H1 (cell line): ENCODE results near the gene CASKIN2. TPM values are rescaled to one million over a fixed set of nuclear protein-coding genes. Genes with fewer than 3 reads are reported as not detected.

Experiments used
- CTCF ChIA-PET: fragments of 300-600 bp; sonication (Branson Sonifier 250); formaldehyde crosslinking; loops from one replicate; lab custom pipeline; 2021; ENCODE audit not compliant: partially characterized antibody; lab: Charles Lee
- POLR2A ChIA-PET: fragments of 300-600 bp; sonication (Branson Sonifier 250); formaldehyde crosslinking; loops from one replicate; lab custom pipeline; 2021; ENCODE audit warnings: inconsistent platforms; ENCODE audit not compliant: partially characterized antibody; lab: Charles Lee
- DNase-seq, 2 experiments: peaks; one replicate each; pipeline versions ENCODE4 v3.0.0 to v3.0.0-alpha.2; 2010 to 2022; ENCODE audit warnings: low spot score in 2 of 2, low read depth in 1 of 2, mixed read lengths in 1 of 2
- FAIRE-seq: peaks from 2 replicates; lab custom pipeline; 2011; peaks lifted over from hg19 to GRCh38; lab: Jason Lieb, UNC
- H2AFZ ChIP-seq: 2 replicates; pipeline ENCODE4 v1.8.1; 2012; ENCODE audit warnings: low read length, inconsistent platforms
- H2AK5ac ChIP-seq: 2 replicates; pipeline ENCODE4 v1.6.1; 2013; ENCODE audit warnings: low read depth, low read length
- H2BK120ac ChIP-seq: replicated peaks from 2 replicates; pipeline ENCODE3; 2013; ENCODE audit warnings: low read depth, low read length, inconsistent platforms
- H2BK12ac ChIP-seq: 2 replicates; pipeline ENCODE4 v1.6.1; 2013; ENCODE audit warnings: low read depth, low read length
- H2BK15ac ChIP-seq: 2 replicates; pipeline ENCODE4 v1.6.1; 2013; ENCODE audit warnings: low read length
- H2BK20ac ChIP-seq: 2 replicates; pipeline ENCODE4 v1.6.1; 2013; ENCODE audit warnings: low read length
- H2BK5ac ChIP-seq: 2 replicates; pipeline ENCODE4 v1.6.1; 2013; ENCODE audit warnings: low read depth, low read length
- H3K14ac ChIP-seq: 2 replicates; pipeline ENCODE4 v1.6.1; 2013; ENCODE audit warnings: inconsistent platforms; ENCODE audit not compliant: insufficient read length
- H3K18ac ChIP-seq: 2 replicates; pipeline ENCODE4 v1.6.1; 2013; ENCODE audit warnings: low read length; ENCODE audit errors: extremely low read depth
- H3K23ac ChIP-seq: 2 replicates; pipeline ENCODE4 v1.6.1; 2013; ENCODE audit warnings: inconsistent platforms; ENCODE audit not compliant: insufficient read length
- H3K23me2 ChIP-seq: 2 replicates; pipeline ENCODE4 v1.6.1; 2013; ENCODE audit warnings: low read depth, low read length
- H3K27ac ChIP-seq: 2 replicates; pipeline ENCODE4 v1.6.1; 2011; ENCODE audit warnings: low read depth, low read length, inconsistent platforms
- H3K27me3 ChIP-seq, 4 experiments: replicated peaks in 1 of 4; 1 replicate in 1 of 4; 2 replicates in 3 of 4; pipeline versions ENCODE4 v1.6.1 to v1.8.1; 2011 to 2013; ENCODE audit warnings: low read length in 3 of 4, mild to moderate bottlenecking in 3 of 4, inconsistent platforms in 2 of 4, mixed read lengths in 2 of 4, moderate library complexity in 1 of 4; ENCODE audit not compliant: control insufficient read depth in 3 of 4, insufficient read depth in 3 of 4; ENCODE audit errors: extremely low read depth in 1 of 4
- H3K36me3 ChIP-seq, 4 experiments: 2 replicates each; pipeline versions ENCODE4 v1.6.1 to v1.8.1; 2011 to 2013; ENCODE audit warnings: mild to moderate bottlenecking in 4 of 4, low read length in 3 of 4, moderate library complexity in 2 of 4, control low read depth in 1 of 4, inconsistent platforms in 1 of 4; ENCODE audit not compliant: insufficient read depth in 4 of 4, control insufficient read depth in 2 of 4
- H3K4ac ChIP-seq: replicated peaks from 2 replicates; pipeline ENCODE3; 2013; ENCODE audit warnings: low read length, low read depth, mixed read lengths, inconsistent platforms; ENCODE audit not compliant: insufficient read length
- H3K4me1 ChIP-seq, 4 experiments: replicated peaks in 1 of 4; 1 replicate in 1 of 4; 2 replicates in 3 of 4; pipeline versions ENCODE4 v1.6.1 to v1.8.1; 2011 to 2013; ENCODE audit warnings: low read length in 3 of 4, inconsistent platforms in 2 of 4, mixed read lengths in 1 of 4; ENCODE audit not compliant: insufficient read depth in 4 of 4, control insufficient read depth in 3 of 4
- H3K4me2 ChIP-seq, 2 experiments: 2 replicates each; pipeline versions ENCODE4 v1.6.1 to v1.8.1; 2011 to 2013; ENCODE audit warnings: low read depth in 2 of 2, low read length in 2 of 2, control low read depth in 1 of 2, inconsistent platforms in 1 of 2, mild to moderate bottlenecking in 1 of 2; ENCODE audit not compliant: insufficient read depth in 1 of 2
- H3K4me3 ChIP-seq, 4 experiments: fragments of 200-600, 300-600 bp in 1 of 4; sonication (generic), shearing (Covaris generic), sonication (Bioruptor Twin) in 1 of 4; 2 replicates each; pipeline versions ENCODE4 v1.5.1 to v1.8.1; 2011 to 2016; ENCODE audit warnings: low read length in 4 of 4, low read depth in 3 of 4, control low read depth in 2 of 4, inconsistent platforms in 2 of 4, mild to moderate bottlenecking in 2 of 4, mixed read lengths in 1 of 4, moderate library complexity in 1 of 4; ENCODE audit not compliant: insufficient read depth in 2 of 4; ENCODE audit errors: extremely low read depth in 1 of 4
- H3K56ac ChIP-seq: replicated peaks from 2 replicates; pipeline ENCODE3; 2013; ENCODE audit warnings: low read depth, mild to moderate bottlenecking, mixed read lengths, low read length, inconsistent platforms; ENCODE audit not compliant: insufficient read length
- H3K79me1 ChIP-seq: 2 replicates; pipeline ENCODE4 v1.6.1; 2013; ENCODE audit warnings: low read depth, low read length, control low read depth
- H3K79me2 ChIP-seq, 2 experiments: 2 replicates each; pipeline versions ENCODE4 v1.6.1 to v1.8.1; 2012 to 2013; ENCODE audit warnings: low read length in 2 of 2, mild to moderate bottlenecking in 2 of 2, inconsistent platforms in 1 of 2; ENCODE audit not compliant: insufficient read depth in 2 of 2, control insufficient read depth in 1 of 2
- H3K9ac ChIP-seq, 4 experiments: replicated peaks in 1 of 4; 1 replicate in 1 of 4; 2 replicates in 3 of 4; pipeline versions ENCODE4 v1.6.1 to v1.8.1; 2011 to 2013; ENCODE audit warnings: low read depth in 3 of 4, low read length in 3 of 4, control low read depth in 2 of 4, mild to moderate bottlenecking in 2 of 4, moderate library complexity in 2 of 4, inconsistent platforms in 1 of 4; ENCODE audit errors: extremely low read depth in 1 of 4
- H3K9me3 ChIP-seq, 2 experiments: 2 replicates each; pipeline versions ENCODE4 v1.6.1 to v1.8.1; 2012 to 2013; ENCODE audit warnings: mild to moderate bottlenecking in 2 of 2, moderate library complexity in 2 of 2, control low read depth in 1 of 2, inconsistent platforms in 1 of 2, low read depth in 1 of 2, low read length in 1 of 2, mixed read lengths in 1 of 2; ENCODE audit not compliant: insufficient read depth in 2 of 2
- H4K20me1 ChIP-seq, 2 experiments: replicated peaks in 1 of 2; 2 replicates each; pipeline versions ENCODE3 to v1.8.1; 2011 to 2013; ENCODE audit warnings: inconsistent platforms in 2 of 2, low read length in 2 of 2, mild to moderate bottlenecking in 1 of 2; ENCODE audit not compliant: insufficient read depth in 2 of 2, control insufficient read depth in 1 of 2
- H4K5ac ChIP-seq: 2 replicates; pipeline ENCODE4 v1.6.1; 2013; ENCODE audit warnings: low read length, low read depth, mixed read lengths, inconsistent platforms; ENCODE audit not compliant: insufficient read length
- H4K8ac ChIP-seq: 2 replicates; pipeline ENCODE4 v1.8.0; 2013; ENCODE audit warnings: mild to moderate bottlenecking, moderate library complexity, low read length, inconsistent platforms; ENCODE audit not compliant: insufficient read depth; ENCODE audit errors: extremely low read depth
- H4K91ac ChIP-seq: replicated peaks from 2 replicates; pipeline ENCODE3; 2013; ENCODE audit warnings: low read length, mixed read lengths, inconsistent platforms; ENCODE audit not compliant: insufficient read length
- CEBPB ChIP-seq: IDR thresholded peaks from 2 replicates; pipeline ENCODE4 v1.6.1; 2012; ENCODE audit warnings: low read depth, low read length
- CTBP2 ChIP-seq: IDR thresholded peaks from 2 replicates; pipeline ENCODE4 v1.7.0; 2011; ENCODE audit warnings: borderline replicate concordance, mild to moderate bottlenecking, moderate library complexity, mixed read lengths, low read length; ENCODE audit not compliant: insufficient read depth, insufficient read length
- KDM1A ChIP-seq: fragments of 200-600, 300-600 bp; sonication (generic); IDR thresholded peaks from 2 replicates; pipeline ENCODE4 v1.7.1; 2016; ENCODE audit warnings: mild to moderate bottlenecking, low read length, borderline replicate concordance
- MAFK ChIP-seq: IDR thresholded peaks from 2 replicates; pipeline ENCODE4 v1.6.1; 2012; ENCODE audit warnings: low read depth, mild to moderate bottlenecking, improper control_type of control experiment, low read length
- RAD21 ChIP-seq, 2 experiments: IDR thresholded peaks in 1 of 2; conservative IDR thresholded peaks in 1 of 2; 2 replicates each; pipeline ENCODE4 v1.6.1; 2011; ENCODE audit warnings: low read depth in 2 of 2, low read length in 2 of 2, improper control_type of control experiment in 1 of 2, inconsistent platforms in 1 of 2, mild to moderate bottlenecking in 1 of 2, moderate library complexity in 1 of 2
- RFX5 ChIP-seq: IDR thresholded peaks from 2 replicates; pipeline ENCODE4 v1.6.1; 2011; ENCODE audit warnings: low read depth, low read length, improper control_type of control experiment, borderline replicate concordance
- SIX5 ChIP-seq: IDR thresholded peaks from 2 replicates; pipeline ENCODE4 v1.6.1; 2011; ENCODE audit warnings: mild to moderate bottlenecking, low read depth, low read length
- WGBS, 2 experiments: shearing (Covaris generic) in 1 of 2; methylation state at CpG; one replicate each; pipeline versions ENCODE4 v1.1.6 to v1.1.7; 2013 to 2015; ENCODE audit warnings: low lambda C conversion rate in 2 of 2, mixed read lengths in 2 of 2, inconsistent platforms in 1 of 2, low coverage in 1 of 2, missing lambda C conversion rate in 1 of 2; ENCODE audit not compliant: insufficient replicate concordance in 2 of 2, insufficient coverage in 1 of 2, insufficient read length in 1 of 2; ENCODE audit errors: extremely low coverage in 1 of 2, missing lambda C conversion rate in 1 of 2; 5-methylcytosine and 5-hydroxymethylcytosine counted together
- polyA plus RNA-seq, 7 experiments: library from polyadenylated mRNA; depleted of rRNA in 3 of 7; stranded (reverse) in 5 of 7; unstranded in 2 of 7; fragments of >200 nt in 5 of 7; fragments of 200-250 nt in 2 of 7; gene quantifications; 1 replicate in 5 of 7; 2 replicates in 1 of 7; 4 replicates in 1 of 7; pipeline versions ENCODE4 v1.2.1 to v1.2.3, GENCODE V29; 2011 to 2013; ENCODE audit warnings: missing spikeins in 2 of 7, mixed read lengths in 2 of 7
- total RNA-seq: library from RNA; stranded (reverse); fragmentation: NEBNext Ultra II Directional; extraction: Animal tissue kit (Norgen Biotek cat#: 25700); gene quantifications from 2 replicates; pipeline ENCODE4 v1.2.1, GENCODE V29; 2021
- TF ChIP-seq, protein P1 (sequence below), 3 experiments: IDR thresholded peaks; 1 replicate in 2 of 3; 2 replicates in 1 of 3; pipeline versions ENCODE4 v1.5.1 to v1.6.1; 2011; ENCODE audit warnings: low read length in 3 of 3, mild to moderate bottlenecking in 3 of 3, inconsistent platforms in 2 of 3, low read depth in 1 of 3, moderate library complexity in 1 of 3; ENCODE audit not compliant: insufficient read depth in 1 of 3; ENCODE audit errors: control extremely low read depth in 1 of 3

The CASKIN2 gene
- total and polyA plus RNA-seq, 2 of the 8 experiments (the other 6 are each of a cell fraction or from before 2014, with no cell fraction given) = 6.7 to 32.3 TPM

DNA sequence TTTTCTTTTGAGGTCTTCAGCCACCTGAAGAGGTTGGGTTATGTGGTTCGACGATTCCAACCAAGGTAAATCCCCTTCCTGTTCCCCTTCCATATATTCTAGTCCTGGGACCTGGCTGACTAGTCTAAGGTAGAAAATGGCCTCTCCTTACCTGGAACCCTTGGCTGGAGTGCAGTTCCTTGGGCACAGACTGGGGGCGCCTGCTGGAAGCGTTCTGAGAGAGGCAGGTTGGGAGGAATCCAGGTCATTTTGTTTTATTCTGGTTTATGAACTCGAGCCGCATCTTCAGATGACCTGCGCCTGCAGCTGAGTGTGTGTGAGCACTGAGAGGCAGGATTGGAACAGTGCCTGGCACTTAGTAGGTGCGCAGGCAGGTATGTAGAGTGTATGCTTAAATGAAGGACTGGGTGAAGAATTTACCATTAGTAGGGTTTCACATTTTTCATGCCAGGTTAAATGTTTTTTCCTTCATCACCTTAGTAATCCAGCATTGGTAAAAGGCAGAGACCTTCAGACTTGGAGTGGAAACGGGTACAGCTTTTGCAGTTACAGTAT, 3.7 kb upstream of the CASKIN2 start:
- peaks cover 0 to 4% of the 10 kb centered on the region in 2 experiments; a peak in 1 of 4 replicates for H3K79me2 ChIP-seq
- no peak overlapping the region for H2BK15ac ChIP-seq
- no peak for DNase-seq
- H3K14ac ChIP-seq = no peak overlapping the region
- FAIRE-seq = no peak
- H4K20me1 ChIP-seq = peaks cover 2 to 22% of the 10 kb centered on the region in 2 experiments
- H3K4me2 ChIP-seq = no peak overlapping the region
- H2AFZ ChIP-seq = no peak overlapping the region
- peaks cover 3% of the 10 kb centered on the region for H3K79me1 ChIP-seq
- H4K8ac ChIP-seq = no peak overlapping the region
- ChIA-PET CTCF (interaction anchor here (0.6 to 3.5 kb wide), 23 partner anchors 8 to 316 kb away, joined by 3 to 18 read pairs (median 5); partner anchors contain the start of gene SMIM5), POLR2A (interaction anchor here (1.0 kb wide), 1 partner anchor 30 kb away, joined by 3 read pairs; no protein-coding TSS in a partner anchor)
- H3K9me3 ChIP-seq = no peaks in the 10 kb centered on the region
- H3K27me3 ChIP-seq = no peaks in the 10 kb centered on the region
- no peak overlapping the region for H3K18ac ChIP-seq
- H3K4me1 ChIP-seq = peaks cover 0 to 13% (median 7%) of the 10 kb centered on the region in 4 experiments; a peak in 6 of 7 replicates
- no peak overlapping the region for H3K9ac ChIP-seq
- H3K27ac ChIP-seq = no peak overlapping the region
- peaks cover 18% of the 10 kb centered on the region for H3K23me2 ChIP-seq
- H4K5ac ChIP-seq = no peak overlapping the region
- no peak overlapping the region for H2BK5ac ChIP-seq
- H2AK5ac ChIP-seq = no peak overlapping the region
- no peak overlapping the region for H3K4me3 ChIP-seq
- peaks cover 0 to 32% (median 8%) of the 10 kb centered on the region in 4 experiments; a peak in 6 of 8 replicates for H3K36me3 ChIP-seq
- H3K23ac ChIP-seq = no peak overlapping the region
- no peak overlapping the region for H4K91ac ChIP-seq
- WGBS, 2 experiments = 94% methylated on average over 9 of the region's 9 CpGs; no CpG with 5 or more reads in 1 of the 2 experiments
- H3K56ac ChIP-seq = no peak overlapping the region
- H2BK20ac ChIP-seq = no peak overlapping the region
- H2BK120ac ChIP-seq = no peak overlapping the region
- no peak overlapping the region for H3K4ac ChIP-seq
- no peak overlapping the region for H2BK12ac ChIP-seq
- TF ChIP-seq, protein P1, sequence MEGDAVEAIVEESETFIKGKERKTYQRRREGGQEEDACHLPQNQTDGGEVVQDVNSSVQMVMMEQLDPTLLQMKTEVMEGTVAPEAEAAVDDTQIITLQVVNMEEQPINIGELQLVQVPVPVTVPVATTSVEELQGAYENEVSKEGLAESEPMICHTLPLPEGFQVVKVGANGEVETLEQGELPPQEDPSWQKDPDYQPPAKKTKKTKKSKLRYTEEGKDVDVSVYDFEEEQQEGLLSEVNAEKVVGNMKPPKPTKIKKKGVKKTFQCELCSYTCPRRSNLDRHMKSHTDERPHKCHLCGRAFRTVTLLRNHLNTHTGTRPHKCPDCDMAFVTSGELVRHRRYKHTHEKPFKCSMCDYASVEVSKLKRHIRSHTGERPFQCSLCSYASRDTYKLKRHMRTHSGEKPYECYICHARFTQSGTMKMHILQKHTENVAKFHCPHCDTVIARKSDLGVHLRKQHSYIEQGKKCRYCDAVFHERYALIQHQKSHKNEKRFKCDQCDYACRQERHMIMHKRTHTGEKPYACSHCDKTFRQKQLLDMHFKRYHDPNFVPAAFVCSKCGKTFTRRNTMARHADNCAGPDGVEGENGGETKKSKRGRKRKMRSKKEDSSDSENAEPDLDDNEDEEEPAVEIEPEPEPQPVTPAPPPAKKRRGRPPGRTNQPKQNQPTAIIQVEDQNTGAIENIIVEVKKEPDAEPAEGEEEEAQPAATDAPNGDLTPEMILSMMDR (IDR thresholded peaks at IDR 0.05; ENCODE audit: control extremely low read depth in 1 of 3, insufficient read depth in 1 of 3, low read depth in 1 of 3, low read length in 3 of 3) = peak; percentile 24 to 38 (median 30)
- TF ChIP-seq SIX5 = no peak
- no peak for TF ChIP-seq RFX5
- TF ChIP-seq KDM1A = no peak
- TF ChIP-seq RAD21 (IDR thresholded peaks at IDR 0.05 in 1 of 2, conservative IDR thresholded peaks at IDR 0.05 in 1 of 2; ENCODE audit: low read depth in 2 of 2, low read length in 2 of 2) = peak in 1 of 2 experiments; percentile 40; a peak in 3 of 4 replicates
- no peak for TF ChIP-seq CTBP2
- no peak for TF ChIP-seq MAFK
- no peak for TF ChIP-seq CEBPB
